DMS53 treated with DMSO at 0.1 percent for 48 hours (cell line): ENCODE results near the gene SCML1.
A peak's percentile ranks its signal among the peaks of the same experiment; 100 is the strongest.
"Not testable (repeated sequence)": the region's sequence is repeated elsewhere in the genome, so short reads cannot be mapped to it uniquely, and the experiment has no call there.

Experiments used
- DNase-seq: peaks from one replicate; lab custom pipeline; 2025; ENCODE audit not compliant: unreplicated experiment; lab: John Stamatoyannopoulos, UW

SCML1 gene

DNA sequence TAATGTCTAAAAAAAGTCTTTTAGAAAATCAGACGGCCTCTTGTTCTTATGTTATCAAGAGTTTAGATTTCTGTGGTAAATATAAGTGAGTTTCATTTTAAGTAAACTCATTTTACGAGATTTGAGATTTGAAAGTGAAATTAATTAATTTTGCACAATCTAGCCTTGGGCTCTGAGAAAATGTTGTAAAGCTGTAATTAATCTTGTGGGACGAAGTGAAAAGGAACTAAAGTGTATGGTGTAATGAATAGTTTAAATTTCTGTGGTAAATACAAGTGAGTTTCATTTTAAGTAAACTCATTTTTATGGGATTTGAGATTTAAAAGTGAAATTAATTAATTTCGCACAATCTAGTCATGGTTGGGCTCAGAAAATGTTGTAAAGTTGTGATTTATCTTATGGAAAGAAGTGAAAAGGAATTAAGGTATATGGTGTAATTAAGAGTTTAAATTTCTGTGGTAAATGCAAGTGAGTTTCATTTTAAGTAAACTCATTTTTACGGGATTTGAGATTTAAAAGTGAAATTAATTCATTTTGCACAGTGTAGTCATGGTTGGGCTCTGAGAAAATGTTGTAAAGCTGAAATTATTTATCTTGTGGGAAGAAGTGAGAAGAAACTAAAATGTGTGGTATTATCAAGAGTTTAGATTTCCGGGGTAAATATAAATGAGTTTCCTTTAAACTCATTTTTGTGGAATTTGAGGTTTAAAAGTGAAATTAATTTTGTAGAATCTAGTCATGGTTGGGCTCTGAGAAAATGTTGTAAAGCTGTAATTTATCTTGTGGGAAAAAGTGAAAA is 1.6 kb downstream of the SCML1 start:
- DNase-seq, result no peak

DNA sequence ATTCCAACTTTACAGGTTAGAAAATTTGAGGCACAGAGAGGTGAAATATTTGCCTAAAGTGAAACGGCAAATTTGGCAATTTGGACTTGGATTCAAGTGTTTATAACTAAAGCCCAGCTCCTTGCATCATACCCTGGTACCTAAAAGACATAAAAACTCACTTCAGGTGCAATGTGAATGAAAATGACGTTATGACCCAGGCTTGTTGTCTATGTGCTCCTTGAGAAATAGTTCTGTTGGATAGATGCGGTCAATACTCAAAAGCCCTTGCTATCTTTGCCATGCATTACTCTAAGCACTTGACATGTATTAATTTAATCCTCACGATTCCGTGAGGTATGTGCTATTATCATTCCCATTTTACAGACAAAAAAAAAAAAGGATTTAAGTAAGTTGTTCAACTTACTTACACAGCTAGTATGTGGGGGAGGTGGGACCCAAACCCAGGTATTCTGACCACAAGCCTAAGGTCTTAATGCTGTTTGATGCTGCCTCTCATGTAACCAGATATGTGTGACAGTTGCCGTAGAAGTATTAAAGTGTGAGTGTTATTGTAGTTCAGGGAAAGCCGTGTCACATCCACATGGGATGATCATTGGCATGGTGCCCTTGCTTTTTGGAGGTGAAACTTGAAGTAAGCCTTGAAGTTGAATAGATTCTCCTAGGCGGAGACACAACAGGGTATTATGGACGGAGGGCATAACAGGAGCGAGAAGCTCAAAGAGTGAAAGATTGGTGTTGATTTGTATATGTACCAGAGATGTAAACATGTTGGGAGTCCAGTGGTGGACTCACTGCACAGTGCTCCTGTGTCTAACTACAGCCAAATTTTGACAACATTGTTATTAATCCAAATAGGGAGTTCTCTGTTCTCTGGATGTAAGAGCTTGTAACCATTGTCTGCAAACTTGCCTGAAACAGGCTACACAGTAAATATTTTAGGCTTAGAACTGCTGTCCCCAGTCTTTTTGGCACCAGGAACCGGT is 3.1 kb downstream of the SCML1 start:
- DNase-seq, result no peak

DNA sequence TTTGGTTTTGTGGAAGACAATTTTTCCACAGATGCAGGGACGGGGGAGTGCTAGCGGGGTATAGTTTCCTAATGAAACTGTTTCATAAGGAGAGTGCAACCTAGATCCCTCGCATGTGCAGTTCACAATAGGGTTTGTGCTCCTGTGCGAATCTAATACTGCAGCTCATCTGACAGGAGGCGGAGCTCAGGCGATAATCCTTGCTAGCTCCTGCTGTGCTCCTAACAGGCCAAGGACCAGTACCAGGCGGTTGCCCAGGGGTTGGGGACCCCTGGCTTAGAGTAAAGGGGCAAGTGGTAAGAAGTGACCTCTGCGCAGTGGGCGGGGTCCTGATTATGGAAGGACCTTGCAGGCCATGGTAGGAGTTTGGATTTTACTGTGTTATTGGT is 3.8 kb downstream of the SCML1 start:
- no peak for DNase-seq

DNA sequence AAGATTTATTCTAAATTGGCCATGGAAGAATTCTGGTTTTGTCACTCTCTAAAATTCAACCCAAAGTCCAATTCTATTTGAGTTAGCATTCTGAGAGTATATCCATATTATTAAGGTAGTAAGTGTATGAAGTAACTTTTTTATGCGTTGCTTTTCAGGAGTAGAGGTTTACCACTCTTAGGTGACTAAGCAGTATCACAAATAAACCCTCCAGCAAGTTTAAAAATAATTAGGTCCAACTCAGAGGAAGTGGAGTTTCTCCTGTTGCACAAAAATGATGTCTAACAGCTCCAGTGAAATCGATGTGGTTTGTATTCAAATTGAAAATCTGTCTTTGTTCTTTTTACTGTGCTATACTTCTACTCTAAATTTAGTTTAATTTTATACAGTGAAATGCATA is 6.6 kb downstream of the SCML1 start:
- DNase-seq, result no peak

DNA sequence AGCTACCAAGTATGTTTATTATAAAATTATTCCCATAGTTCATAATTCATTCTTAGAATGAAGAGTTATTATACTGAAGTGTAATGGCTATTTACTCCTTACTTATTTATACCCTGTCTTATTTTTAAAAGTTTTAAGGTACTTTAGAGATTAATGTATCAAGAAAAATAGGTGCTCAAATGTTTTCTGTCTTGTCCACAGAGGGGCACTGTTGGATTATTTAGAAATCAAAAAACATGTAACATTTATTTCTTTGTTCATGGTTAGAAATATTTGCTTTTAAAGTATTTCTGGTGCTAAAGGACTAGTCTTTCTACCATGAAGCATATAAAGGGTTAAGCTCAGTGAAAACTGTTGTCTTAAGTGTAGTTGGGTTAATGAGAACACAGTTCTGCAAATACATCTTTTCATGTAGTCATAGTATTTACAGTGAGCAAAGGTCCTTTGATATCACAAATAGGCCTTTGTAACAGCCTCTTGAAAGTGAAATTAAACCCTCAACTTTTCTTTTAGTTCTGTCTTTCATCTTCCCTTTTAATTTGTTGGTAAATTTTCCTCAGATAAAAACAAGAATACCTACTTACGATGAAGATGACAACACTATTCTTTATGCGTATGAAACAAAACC is 7.7 kb downstream of the SCML1 start:
- DNase-seq, result no peak

DNA sequence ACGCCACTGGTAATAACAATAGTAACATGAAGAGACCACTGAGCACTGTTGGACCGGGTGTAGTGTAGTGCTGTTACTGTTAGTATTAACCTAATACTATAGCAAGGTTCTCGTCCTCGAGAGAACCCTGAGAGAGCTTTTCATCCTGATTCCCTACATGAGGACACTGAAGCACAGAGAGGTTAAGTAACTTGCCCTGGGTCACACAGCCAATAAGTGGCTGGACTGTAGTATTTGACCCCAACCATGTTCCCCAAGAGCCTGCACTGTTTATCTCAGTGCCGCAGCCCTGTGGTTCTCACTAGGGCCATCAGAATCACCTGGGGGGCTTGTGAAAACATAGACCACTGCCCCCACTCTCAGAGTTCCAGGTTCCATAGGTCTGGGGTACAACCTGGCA is 10.4 kb downstream of the SCML1 start:
- no peak for DNase-seq

DNA sequence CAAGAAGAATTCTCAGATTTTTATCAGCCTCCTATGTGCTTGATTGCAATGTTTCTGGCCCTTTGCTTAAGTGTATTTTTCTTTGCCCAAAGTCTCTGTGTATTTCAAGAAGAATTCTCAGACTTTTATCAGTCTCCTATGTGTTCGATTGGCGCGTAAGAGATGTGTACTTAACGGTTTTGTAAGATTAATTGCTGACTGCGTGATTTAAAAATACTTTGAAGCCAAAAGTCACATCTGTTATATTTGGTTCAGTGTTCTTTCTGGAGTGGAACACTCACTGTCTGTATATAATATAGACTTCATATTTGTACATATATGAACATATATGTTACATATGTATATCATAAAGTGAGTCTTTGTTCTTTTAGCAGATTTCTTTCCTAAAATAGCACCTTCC is 11.4 kb downstream of the SCML1 start:
- no peak for DNase-seq

DNA sequence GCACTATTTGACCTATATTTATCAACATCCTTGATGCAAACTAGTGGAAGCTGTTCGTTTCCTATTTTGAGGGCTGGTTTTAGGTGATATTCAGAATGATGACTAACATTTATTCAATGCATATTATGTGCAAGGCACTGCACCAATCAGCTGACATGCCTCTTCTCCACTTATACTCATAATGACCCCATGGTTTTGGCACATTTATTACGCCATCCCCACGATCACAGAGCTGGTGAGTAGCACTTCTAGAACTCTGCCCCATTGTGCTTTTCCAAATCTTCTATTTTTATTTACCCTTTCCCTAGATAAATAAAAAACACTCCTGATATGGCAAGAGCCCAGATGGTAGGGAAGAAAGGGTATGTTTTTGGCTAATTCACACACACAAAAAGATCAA is 13.1 kb downstream of the SCML1 start:
- no peak for DNase-seq

DNA sequence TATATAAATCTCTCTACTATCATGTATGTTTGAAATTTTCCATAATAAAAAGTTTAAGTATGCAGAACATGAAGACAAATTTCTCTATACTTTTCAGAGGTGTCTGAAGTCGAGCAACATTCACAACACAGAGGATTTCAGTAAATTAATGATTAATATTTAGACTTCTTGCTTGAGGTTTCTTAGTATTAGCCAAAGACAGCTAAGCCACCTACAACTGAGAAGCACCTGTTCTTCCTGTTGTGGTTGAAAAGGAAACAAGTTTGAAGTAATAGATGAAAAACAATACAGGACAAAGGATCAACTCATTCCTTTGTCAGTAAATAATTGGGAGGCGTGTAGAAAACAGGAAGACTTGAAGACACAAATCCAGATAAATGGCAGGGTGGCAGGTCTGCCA is 21.1 kb downstream of the SCML1 start:
- no peak for DNase-seq

DNA sequence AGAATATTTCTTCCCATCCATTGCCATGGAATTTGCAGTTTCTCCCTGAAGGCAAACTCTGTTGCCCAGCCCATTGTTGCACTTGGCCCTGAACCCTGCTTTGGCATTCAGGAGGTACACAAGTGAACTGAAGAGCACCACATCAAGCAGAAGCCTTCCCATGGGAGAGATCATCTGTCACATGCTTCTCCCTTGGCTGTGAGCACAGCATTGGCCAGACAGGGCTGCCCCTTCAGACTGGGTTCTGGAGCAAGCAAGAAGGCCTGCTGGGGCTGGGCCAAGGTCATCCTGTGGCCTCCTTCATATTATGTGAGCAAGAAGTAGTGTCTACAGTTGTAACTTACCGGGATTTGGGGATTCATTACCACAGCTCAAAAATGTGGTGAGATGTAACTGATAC is 22.7 kb downstream of the SCML1 start:
- no peak for DNase-seq

DNA sequence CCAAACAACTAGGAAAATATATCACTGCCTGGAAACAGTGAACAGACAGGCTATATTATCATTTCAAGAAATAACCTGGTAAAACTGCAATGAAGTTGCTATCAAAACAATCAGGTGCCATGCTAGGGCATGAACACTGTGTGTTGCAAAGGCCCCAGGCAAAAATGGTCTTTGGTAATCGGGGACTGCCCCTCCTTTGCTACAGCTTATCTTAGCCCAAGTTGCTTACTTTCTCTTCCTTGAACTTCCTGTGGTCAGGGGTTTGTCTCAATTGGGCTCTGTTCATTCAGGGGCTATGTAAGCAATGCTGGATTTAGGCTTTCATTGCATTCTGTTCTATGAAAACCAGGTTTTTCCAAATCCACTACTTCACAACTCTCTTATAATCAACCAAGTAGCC is 30.4 kb downstream of the SCML1 start:
- no peak for DNase-seq

DNA sequence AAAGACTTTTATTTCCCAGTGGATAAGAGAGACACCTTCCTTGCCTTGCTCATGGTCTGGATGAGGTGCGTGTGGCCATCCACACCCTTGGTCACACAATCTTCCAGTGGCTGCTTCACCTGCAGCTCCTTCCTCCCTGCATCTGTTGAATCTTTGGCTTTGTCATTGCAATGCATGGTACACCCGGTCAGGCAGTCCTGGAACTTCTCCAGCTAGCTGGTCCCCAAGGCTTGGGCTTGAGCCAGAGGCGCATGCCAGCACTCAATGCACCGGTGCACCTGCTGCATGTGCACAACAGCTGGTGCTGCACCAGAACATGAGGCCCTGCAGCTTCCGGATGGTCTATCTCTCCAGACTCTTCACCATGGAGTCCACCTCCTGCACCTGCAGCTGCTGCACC is 31.7 kb downstream of the SCML1 start:
- DNase-seq, result no peak

DNA sequence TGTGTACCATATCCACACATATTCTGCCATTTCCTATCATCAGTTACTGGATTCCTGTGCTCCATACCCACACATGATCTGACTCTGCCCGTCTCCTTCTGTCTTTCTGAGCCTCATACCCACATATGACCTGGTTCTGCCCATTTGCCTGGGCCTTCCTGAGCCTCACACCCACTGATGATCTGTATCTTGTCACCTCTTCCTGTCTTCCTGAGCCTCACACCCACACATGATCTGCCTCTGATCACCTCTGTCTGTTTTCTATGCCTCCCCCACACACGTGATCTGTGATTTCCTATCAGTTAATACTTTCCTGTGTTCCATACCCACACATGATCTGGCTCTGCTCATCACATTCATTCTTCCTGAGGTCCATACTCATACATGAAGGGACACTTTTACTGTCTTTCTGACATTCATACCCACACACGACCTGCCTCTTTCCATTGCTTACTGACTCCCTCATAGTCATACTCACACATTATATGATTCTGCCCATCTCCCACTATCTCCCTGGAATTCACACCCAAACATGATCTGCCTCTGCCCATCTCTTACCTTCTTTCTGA is 32.5 kb downstream of the SCML1 start:
- no peak for DNase-seq

DNA sequence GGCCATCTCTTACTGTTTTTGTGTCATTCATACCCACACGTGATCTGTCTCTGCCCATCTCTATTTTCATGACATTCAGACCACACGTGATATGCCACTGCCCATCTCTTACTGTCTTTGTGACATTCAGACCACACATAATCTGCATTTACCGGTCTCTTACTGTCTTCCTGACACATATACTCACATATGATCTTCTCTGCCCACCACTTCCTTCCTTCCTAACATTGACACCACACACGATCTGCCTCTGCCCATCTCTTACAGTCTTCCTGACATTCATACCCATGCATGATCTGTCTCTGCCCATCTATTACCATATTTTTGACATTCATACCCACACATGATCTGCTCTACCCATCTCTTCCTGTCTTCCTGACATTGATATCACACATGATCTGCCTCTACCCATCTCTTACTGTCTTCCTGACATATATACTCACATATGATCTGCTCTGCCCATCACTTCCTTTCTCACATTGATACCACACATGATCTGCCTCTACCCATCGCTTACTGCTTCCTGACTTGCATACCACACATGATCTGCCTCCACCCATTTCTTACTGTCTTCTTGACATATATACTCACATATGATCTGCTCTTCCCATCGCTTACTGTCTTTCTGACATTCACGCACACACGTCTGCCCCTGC is 36.1 kb downstream of the SCML1 start:
- no peak for DNase-seq

DNA sequence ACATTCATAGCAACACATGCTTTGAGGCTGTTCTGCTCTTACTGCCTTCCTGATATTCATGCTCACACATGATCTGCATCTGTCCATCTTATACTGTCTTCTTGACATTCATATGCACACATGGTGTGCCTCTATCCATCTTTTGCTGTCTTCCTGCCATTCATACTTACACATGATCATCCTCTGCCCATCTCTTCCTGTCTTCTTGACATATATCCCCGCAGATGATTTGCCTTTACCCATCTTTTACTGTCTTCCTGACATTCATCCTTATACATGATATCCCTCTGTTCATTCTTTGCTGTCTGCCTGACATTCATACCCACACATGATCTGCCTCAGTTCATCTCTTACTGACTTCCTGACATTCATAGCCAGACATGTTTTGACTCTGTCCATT is 36.8 kb downstream of the SCML1 start:
- no peak for DNase-seq

DNA sequence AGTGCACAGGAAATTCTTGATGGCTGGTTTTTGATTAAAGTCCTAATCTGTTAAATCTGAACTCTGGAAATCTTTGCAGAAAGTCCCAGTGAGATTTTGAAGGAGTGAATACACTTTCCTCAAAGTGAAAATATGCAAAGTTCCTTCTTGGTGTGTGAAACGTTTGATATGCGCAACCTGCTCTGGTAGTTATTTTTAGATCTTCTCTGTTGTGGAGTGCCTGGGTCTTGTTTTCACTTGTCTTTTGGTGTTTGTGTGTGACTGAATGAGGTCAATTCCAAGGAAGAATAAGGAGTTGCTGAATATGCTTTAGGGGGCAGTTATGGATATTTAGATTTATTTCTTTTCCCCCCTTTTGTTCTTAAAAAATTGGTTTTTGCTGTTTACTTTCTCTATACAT is 41.7 kb downstream of the SCML1 start:
- no peak for DNase-seq

DNA sequence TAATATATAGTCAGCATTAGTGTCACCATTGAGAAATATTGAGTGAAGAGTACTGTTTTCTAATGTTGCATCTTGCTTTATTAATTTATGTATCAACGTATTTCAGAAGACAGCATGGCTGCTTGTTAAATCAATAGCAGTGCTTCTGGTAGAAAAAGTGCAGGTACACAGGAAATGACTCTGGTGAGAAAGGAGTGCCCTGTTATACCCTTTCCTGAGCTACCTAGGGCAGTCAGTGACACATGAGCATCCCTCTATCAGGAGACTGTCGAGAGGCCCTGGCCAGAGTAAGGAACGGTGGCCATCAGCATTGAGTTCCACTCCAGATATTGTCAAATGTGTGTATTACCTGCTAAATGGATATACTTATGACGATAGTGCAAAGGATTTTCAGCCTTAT is 42.1 kb downstream of the SCML1 start:
- no peak for DNase-seq

DNA sequence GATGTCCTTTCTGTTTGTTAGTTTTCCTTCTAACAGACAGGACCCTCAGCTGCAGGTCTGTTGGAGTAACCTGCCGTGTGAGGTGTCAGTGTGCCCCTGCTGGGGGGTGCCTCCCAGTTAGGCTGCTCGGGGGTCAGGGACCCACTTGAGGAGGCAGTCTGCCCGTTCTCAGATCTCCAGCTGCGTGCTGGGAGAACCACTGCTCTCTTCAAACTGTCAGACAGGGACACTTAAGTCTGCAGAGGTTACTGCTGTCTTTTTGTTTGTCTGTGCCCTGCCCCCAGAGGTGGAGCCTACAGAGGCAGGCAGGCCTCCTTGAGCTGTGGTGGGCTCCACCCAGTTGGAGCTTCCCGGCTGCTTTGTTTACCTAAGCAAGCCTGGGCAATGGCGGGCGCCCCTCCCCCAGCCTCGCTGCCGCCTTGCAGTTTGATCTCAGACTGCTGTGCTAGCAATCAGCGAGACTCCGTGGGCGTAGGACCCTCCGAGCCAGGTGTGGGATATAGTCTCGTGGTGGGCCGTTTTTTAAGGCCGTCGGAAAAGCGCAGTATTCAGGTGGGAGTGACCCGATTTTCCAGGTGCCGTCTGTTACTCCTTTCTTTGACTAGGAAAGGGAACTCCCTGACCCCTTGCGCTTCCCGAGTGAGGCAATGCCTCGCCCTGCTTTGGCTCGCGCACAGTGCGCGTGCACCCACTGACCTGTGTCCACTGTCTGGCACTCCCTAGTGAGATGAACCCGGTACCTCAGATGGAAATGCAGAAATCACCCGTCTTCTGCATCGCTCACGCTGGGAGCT is 49.5 kb downstream of the SCML1 start:
- DNase-seq, result not testable (repeated sequence)

DNA sequence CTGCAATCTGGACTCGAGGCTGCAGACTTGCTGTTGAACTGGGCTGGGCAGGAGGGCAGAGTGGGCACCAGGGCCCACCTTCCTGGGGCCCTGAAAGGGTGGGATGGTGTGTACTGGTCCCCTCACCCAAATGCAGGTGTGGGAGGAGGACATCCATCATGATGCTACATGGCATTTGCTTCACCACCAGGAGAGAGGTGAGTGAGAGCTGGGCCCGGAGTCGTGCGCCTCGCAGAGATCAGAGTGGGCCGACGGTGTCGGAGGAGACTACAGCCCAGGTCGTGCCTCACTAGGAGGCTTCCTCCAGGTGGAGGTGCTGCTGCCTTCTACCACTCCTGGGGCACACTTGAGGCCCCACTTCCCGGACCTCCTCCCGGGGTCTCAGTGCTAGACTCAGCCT is 50.3 kb downstream of the SCML1 start:
- no peak for DNase-seq

DNA sequence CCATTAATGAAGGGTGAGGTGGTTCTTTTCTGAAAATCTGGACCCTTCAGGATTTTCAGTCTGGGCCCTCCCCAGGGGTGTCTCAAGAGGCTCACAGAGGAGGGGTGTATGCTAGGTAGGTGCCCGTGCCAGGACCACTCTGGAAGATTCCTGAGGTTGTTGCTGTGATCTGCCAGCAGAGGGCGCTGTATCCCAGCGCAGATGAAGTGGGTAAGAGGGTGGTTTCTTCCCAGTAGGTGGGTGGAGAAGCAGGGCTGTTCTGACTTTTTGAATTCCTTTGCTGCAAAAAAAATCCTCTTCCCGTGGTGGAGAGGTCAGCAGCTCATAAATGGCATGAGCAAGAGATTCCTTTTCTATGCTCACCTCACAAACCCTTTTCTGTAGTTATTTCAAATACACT is 51.1 kb downstream of the SCML1 start:
- peak; percentile 21 for DNase-seq
